NB4 (cell line): ENCODE data around the gene CCDC34.

Experiments
- POLR2A ChIP-seq: IDR thresholded peaks from 2 replicates; pipeline ENCODE4 v1.6.1; 2011; ENCODE audit warnings: mild to moderate bottlenecking; ENCODE audit not compliant: insufficient read length; ENCODE audit errors: extremely low read depth
- TF ChIP-seq, protein P1 (sequence below): IDR thresholded peaks from one replicate; pipeline ENCODE4 v1.5.1; 2012; ENCODE audit warnings: low read depth, low read length

DNA sequence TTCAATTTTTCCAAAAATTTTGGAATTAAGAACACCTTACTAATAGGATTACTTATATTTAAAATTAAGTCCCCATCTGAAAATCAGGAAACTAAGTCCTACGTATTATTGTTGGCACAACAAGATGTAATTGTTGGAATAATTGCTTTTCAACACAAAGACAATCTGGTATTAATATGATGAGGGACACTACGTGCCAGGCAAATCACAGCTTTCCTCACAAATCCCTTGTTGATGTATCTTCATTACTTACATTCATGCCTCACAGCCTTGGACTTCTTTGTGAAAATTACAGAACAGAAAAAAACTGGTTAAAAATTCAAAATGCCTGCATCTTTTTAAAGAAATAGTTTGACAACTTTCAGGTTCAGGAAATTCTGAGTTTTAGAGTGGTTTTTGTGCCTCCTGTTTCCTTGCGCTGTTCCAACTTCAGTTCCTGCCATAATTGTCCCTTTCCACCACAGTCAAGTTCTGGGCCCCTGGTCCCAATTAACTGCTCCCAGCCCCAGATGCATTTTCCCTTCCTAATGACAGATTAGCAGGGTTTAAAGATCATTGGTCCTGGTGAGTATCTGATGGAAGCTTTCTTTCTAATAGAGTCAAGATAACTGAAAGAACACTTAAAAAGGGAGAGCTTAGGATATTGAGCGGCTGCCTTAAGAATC lies 23.3 kb upstream of the CCDC34 start:
- TF ChIP-seq, protein P1, sequence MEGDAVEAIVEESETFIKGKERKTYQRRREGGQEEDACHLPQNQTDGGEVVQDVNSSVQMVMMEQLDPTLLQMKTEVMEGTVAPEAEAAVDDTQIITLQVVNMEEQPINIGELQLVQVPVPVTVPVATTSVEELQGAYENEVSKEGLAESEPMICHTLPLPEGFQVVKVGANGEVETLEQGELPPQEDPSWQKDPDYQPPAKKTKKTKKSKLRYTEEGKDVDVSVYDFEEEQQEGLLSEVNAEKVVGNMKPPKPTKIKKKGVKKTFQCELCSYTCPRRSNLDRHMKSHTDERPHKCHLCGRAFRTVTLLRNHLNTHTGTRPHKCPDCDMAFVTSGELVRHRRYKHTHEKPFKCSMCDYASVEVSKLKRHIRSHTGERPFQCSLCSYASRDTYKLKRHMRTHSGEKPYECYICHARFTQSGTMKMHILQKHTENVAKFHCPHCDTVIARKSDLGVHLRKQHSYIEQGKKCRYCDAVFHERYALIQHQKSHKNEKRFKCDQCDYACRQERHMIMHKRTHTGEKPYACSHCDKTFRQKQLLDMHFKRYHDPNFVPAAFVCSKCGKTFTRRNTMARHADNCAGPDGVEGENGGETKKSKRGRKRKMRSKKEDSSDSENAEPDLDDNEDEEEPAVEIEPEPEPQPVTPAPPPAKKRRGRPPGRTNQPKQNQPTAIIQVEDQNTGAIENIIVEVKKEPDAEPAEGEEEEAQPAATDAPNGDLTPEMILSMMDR, result no peak
- no peak for TF ChIP-seq POLR2A
